Ishikawa (cell line): ENCODE data around the gene MRPS9.

ENCODE experiments used
- CEBPB ChIP-seq: IDR thresholded peaks from 2 replicates; pipeline ENCODE4 v1.6.1; 2012
- CREB1 ChIP-seq: IDR thresholded peaks from 2 replicates; pipeline ENCODE4 v1.6.1; 2012; ENCODE audit warnings: low read depth
- EP300 ChIP-seq: IDR thresholded peaks from 2 replicates; pipeline ENCODE4 v1.6.1; 2012; ENCODE audit warnings: borderline replicate concordance
- TAF1 ChIP-seq: IDR thresholded peaks from 2 replicates; pipeline ENCODE4 v1.6.1; 2012; ENCODE audit warnings: low read depth, mild to moderate bottlenecking
- TEAD4 ChIP-seq: IDR thresholded peaks from 2 replicates; pipeline ENCODE4 v1.6.1; 2012
- TF ChIP-seq, protein P1 (sequence below): IDR thresholded peaks from 2 replicates; pipeline ENCODE4 v1.6.1; 2012
- TF ChIP-seq, protein P2 (sequence below): IDR thresholded peaks from 2 replicates; pipeline ENCODE4 v1.6.1; 2012; ENCODE audit warnings: low read depth, mild to moderate bottlenecking
- TF ChIP-seq, protein P3 (sequence below): IDR thresholded peaks from 2 replicates; pipeline ENCODE4 v1.6.1; 2012

DNA sequence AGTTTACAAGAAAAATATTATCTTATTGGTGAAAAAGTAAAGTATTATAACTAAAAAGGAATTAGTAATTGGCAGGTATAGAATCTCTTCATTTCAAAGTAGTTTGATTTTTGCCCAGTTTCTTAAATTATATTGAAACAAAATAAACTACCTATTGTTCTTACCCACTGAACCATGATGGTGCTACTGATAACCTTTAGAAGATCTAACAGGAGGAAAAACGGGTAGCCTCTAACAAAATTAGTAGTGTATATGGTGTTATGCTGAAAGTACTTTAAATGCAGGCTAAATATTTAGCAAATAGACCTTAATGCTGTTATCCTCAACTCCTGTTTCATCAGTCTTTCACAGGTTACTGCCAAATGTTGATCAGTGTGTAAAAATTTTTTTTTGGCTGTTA, 19.1 kb downstream of the MRPS9 start:
- TF ChIP-seq, protein P1, sequence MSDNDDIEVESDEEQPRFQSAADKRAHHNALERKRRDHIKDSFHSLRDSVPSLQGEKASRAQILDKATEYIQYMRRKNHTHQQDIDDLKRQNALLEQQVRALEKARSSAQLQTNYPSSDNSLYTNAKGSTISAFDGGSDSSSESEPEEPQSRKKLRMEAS: no peak
- TF ChIP-seq, protein P2, sequence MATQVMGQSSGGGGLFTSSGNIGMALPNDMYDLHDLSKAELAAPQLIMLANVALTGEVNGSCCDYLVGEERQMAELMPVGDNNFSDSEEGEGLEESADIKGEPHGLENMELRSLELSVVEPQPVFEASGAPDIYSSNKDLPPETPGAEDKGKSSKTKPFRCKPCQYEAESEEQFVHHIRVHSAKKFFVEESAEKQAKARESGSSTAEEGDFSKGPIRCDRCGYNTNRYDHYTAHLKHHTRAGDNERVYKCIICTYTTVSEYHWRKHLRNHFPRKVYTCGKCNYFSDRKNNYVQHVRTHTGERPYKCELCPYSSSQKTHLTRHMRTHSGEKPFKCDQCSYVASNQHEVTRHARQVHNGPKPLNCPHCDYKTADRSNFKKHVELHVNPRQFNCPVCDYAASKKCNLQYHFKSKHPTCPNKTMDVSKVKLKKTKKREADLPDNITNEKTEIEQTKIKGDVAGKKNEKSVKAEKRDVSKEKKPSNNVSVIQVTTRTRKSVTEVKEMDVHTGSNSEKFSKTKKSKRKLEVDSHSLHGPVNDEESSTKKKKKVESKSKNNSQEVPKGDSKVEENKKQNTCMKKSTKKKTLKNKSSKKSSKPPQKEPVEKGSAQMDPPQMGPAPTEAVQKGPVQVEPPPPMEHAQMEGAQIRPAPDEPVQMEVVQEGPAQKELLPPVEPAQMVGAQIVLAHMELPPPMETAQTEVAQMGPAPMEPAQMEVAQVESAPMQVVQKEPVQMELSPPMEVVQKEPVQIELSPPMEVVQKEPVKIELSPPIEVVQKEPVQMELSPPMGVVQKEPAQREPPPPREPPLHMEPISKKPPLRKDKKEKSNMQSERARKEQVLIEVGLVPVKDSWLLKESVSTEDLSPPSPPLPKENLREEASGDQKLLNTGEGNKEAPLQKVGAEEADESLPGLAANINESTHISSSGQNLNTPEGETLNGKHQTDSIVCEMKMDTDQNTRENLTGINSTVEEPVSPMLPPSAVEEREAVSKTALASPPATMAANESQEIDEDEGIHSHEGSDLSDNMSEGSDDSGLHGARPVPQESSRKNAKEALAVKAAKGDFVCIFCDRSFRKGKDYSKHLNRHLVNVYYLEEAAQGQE: no peak
- no peak for TF ChIP-seq CEBPB
- TF ChIP-seq TAF1: no peak
- no peak for TF ChIP-seq TEAD4
- TF ChIP-seq, protein P3, sequence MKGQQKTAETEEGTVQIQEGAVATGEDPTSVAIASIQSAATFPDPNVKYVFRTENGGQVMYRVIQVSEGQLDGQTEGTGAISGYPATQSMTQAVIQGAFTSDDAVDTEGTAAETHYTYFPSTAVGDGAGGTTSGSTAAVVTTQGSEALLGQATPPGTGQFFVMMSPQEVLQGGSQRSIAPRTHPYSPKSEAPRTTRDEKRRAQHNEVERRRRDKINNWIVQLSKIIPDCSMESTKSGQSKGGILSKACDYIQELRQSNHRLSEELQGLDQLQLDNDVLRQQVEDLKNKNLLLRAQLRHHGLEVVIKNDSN: no peak
- TF ChIP-seq CREB1: no peak
- TF ChIP-seq EP300: no peak
